Epithelial cell of esophagus (primary cell): ENCODE data around the gene KRTCAP2.
A peak's percentile ranks its signal among the peaks of the same experiment; 100 is the strongest.

Experiments
- DNase-seq: peaks from one replicate; pipeline ENCODE4 v3.0.0; 2010; ENCODE audit warnings: low read depth
- H3K4me3 ChIP-seq: 2 replicates; pipeline ENCODE4 v1.5.1; 2011; ENCODE audit warnings: mild to moderate bottlenecking, low read length, control low read depth
- TF ChIP-seq, protein P1 (sequence below): IDR thresholded peaks from 2 replicates; pipeline ENCODE4 v1.5.1; 2011; ENCODE audit warnings: low read depth, mild to moderate bottlenecking, low read length, control low read depth, inconsistent platforms; ENCODE audit not compliant: insufficient read depth; ENCODE audit errors: missing control alignments

Gene KRTCAP2

DNA sequence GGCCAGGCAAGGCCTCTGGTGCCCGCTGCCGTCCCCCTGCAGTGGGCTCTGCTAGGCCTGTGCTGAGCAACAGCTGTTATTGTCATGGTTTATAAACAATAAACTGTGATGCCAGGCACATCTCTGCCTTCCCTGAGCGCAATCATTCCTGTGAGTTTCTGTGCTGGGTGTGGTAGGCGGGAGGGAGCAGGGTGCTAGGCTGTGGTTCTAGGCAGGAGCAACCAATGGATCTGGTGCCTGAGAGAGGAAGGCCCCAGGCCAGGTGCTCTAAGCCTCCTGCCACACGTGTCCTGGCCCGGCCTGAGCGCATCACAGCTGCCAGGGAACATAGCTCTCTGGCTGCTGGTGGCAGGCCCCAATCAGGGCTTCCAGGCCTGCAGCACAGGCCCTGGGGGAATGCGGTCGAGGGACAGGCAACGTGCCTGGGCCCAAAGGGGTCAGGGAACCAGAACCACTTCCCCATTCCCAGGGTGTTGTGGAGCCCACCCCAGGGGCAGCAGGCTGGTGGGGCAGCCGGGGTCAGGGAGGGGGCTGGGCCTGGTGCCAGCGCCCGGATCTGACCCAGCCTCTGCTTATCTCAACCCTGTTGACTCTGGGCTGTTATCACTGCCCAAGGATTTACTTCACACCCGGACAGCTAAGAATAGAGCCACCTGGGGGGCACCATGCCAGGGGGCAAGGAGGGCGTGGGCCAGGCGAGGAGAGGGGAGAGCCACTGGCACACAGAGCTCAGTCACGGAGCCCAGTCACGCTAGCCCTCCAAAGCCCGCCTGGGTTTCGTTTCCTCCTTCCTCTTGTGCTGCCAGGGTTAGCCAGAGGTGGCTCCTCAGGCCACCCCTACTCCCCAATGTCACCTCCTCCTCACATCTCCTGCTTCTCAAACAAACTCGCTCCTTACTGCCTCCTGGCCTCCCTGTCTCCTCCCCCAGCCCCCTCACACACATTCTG, 12.0 kb upstream of the KRTCAP2 start:
- peak; percentile 37 for DNase-seq
- TF ChIP-seq, protein P1, sequence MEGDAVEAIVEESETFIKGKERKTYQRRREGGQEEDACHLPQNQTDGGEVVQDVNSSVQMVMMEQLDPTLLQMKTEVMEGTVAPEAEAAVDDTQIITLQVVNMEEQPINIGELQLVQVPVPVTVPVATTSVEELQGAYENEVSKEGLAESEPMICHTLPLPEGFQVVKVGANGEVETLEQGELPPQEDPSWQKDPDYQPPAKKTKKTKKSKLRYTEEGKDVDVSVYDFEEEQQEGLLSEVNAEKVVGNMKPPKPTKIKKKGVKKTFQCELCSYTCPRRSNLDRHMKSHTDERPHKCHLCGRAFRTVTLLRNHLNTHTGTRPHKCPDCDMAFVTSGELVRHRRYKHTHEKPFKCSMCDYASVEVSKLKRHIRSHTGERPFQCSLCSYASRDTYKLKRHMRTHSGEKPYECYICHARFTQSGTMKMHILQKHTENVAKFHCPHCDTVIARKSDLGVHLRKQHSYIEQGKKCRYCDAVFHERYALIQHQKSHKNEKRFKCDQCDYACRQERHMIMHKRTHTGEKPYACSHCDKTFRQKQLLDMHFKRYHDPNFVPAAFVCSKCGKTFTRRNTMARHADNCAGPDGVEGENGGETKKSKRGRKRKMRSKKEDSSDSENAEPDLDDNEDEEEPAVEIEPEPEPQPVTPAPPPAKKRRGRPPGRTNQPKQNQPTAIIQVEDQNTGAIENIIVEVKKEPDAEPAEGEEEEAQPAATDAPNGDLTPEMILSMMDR = no peak
- H3K4me3 ChIP-seq = no peak overlapping the region

DNA sequence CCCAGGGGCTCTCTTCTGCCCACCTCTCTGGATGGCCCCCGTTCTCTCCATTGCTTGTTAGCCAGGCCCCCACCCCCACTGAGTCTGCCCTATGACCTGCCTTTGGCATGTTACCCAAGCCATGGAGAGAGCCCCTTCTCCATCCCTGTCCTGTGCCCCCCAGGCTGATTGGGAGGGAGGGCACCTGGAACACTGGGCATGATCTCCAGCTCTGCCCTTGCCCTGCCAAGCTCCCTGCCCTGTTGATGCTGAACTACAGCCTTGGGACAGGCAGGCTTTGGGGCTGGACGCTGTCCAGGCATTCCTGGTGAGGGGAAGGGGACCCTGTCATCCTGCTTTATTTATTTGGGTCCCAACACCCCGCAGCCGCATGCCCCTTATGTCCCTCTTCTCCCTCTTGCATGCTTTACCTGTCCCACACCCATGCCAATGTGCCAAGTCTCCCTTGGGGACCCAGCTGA, 11.3 kb upstream of the KRTCAP2 start:
- no peak overlapping the region for H3K4me3 ChIP-seq
- TF ChIP-seq, protein P1 = no peak
- DNase-seq = no peak

- DNase-seq = no peak
- TF ChIP-seq, protein P1 = no peak
- no peak overlapping the region for H3K4me3 ChIP-seq
Observed at GRCh38 chr1:155183775-155184221, 10.7 kb upstream of the KRTCAP2 start.

GRCh38 chr1:155182052-155182550, 9.0 kb upstream of the KRTCAP2 start:
- H3K4me3 ChIP-seq = no peak overlapping the region
- TF ChIP-seq, protein P1 = no peak
- DNase-seq = no peak

DNA sequence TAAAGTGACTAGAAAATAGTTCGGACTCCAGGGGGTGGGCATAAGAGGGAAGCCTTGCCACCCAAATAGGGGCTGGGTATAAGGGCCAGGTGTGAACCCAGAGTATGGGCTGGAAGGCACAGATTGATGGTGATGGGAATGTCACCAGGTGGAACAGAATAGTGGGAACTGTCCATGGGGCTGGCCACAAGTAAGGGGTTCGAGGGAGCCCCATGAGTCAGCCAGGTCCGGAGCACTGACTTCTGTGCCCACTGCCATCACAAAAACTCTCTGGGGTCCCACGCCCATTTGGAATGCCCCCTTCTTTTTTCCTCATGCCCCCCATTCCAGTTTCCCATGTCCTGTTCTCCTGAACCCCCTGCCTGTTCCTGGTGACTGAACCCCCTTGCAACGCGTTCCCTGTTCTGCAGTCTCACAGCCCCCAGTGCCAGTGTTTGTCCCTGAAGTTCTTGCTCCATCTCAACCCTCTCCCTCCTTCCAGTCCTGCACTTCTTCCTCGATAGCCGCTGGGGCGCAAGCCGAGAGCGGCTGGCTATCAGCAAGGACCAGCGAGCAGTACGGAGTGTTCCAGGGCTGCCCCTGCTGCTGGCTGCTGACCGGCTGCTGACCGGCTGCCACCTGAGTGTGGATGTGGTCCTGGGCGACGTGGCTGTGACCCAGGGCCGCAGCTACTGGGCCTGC, 8.4 kb upstream of the KRTCAP2 start:
- no peak for DNase-seq
- TF ChIP-seq, protein P1 = no peak
- H3K4me3 ChIP-seq = no peak overlapping the region

DNA sequence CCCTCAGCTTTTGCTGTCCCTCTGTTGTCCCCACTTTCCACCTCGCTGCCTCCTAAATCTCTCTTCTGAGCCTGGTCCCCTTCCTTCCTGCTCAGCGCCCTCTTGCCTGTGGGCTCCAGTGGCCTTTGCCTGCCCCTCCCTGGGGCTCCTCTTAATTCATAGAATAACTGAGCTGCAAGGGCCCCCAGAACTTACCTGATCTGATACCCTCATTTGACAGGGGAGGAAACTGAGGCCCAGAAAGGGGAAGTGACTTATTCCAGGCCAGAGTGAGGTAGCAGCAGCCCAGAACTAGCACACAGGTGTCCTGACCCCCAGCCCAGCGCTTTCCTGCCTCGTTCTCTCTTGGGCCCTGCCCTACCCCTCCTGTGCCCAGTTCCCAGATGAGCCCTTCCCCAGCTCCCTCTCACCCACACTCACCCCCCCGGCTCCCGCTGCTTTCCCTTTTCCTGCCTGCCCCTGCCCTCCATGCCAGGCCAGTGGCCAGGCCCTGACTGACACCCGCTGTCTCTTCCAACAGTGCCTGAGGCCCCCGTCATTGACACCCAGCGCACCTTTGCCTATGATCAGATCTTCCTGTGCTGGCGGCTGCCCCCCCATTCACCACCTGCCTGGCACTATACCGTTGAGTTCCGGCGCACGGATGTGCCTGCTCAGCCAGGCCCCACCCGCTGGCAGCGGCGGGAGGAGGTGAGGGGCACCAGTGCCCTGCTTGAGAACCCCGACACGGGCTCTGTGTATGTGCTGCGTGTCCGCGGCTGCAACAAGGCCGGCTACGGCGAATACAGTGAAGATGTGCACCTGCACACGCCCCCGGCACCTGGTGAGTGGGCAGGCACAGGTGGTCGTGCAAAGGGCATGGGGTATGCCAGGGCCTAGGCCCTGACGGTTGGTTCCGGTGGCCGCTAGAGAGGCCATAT, 6.3 kb upstream of the KRTCAP2 start:
- DNase-seq = no peak
- TF ChIP-seq, protein P1 = no peak
- no peak overlapping the region for H3K4me3 ChIP-seq
